Fibroblast of lung (primary cell): Measurements from ENCODE around the gene SGK1. TPM values are rescaled to one million over a fixed set of nuclear protein-coding genes. Genes with fewer than 3 reads are reported as not detected.

Experiments
- DNase-seq, 2 donors: peaks; one replicate each; pipeline versions ENCODE4 v3.0.0 to v3.0.0-alpha.2; 2010; ENCODE audit warnings: low read depth in 2 of 2
- H2AFZ ChIP-seq: 2 replicates; pipeline ENCODE4 v1.5.1; 2012; ENCODE audit warnings: low read length, control low read depth, inconsistent platforms
- H3K27ac ChIP-seq: 2 replicates; pipeline ENCODE4 v1.5.1; 2011; ENCODE audit warnings: low read length, control low read depth; ENCODE audit not compliant: insufficient read depth
- H3K27me3 ChIP-seq: 2 replicates; pipeline ENCODE4 v1.5.1; 2011; ENCODE audit warnings: mild to moderate bottlenecking, low read length; ENCODE audit not compliant: control insufficient read depth, insufficient read depth
- H3K36me3 ChIP-seq: 2 replicates; pipeline ENCODE4 v1.5.1; 2011; ENCODE audit warnings: low read length; ENCODE audit not compliant: control insufficient read depth, insufficient read depth
- H3K4me1 ChIP-seq: 2 replicates; pipeline ENCODE4 v1.5.1; 2011; ENCODE audit warnings: low read length; ENCODE audit not compliant: control insufficient read depth, insufficient read depth; ENCODE audit errors: extremely low read depth
- H3K4me2 ChIP-seq: 2 replicates; pipeline ENCODE4 v1.5.1; 2011; ENCODE audit warnings: low read length, control low read depth; ENCODE audit not compliant: insufficient read depth; ENCODE audit errors: extremely low read depth
- H3K4me3 ChIP-seq, 4 experiments: fragments of 200-600 bp in 1 of 4; sonication (generic) in 1 of 4; replicated peaks in 1 of 4; 2 replicates each; pipeline ENCODE4 v1.5.1; 2011 to 2016; ENCODE audit warnings: low read length in 4 of 4, low read depth in 3 of 4, mild to moderate bottlenecking in 3 of 4, control low read depth in 2 of 4, inconsistent platforms in 1 of 4, mixed read lengths in 1 of 4; ENCODE audit not compliant: insufficient read depth in 1 of 4; ENCODE audit errors: control extremely low read depth in 1 of 4
- H3K79me2 ChIP-seq: 2 replicates; pipeline ENCODE4 v1.5.1; 2012; ENCODE audit warnings: mild to moderate bottlenecking, low read length, inconsistent platforms; ENCODE audit not compliant: control insufficient read depth, insufficient read depth
- H3K9ac ChIP-seq: 2 replicates; pipeline ENCODE4 v1.5.1; 2011; ENCODE audit warnings: mild to moderate bottlenecking, low read length, control low read depth; ENCODE audit not compliant: insufficient read depth
- H3K9me3 ChIP-seq: 2 replicates; pipeline ENCODE4 v1.5.1; 2012; ENCODE audit warnings: low read depth, low read length; ENCODE audit not compliant: control insufficient read depth, insufficient read depth
- H4K20me1 ChIP-seq: 2 replicates; pipeline ENCODE4 v1.5.1; 2011; ENCODE audit warnings: low read length; ENCODE audit not compliant: control insufficient read depth, insufficient read depth; ENCODE audit errors: extremely low read depth
- EZH2 ChIP-seq: IDR thresholded peaks from 2 replicates; pipeline ENCODE4 v1.5.1; 2012; ENCODE audit warnings: low read length, control low read depth, mild to moderate bottlenecking; ENCODE audit errors: missing control alignments
- polyA plus RNA-seq, 2 donors: library from polyadenylated mRNA; depleted of rRNA in 1 of 2; stranded (reverse) in 1 of 2; unstranded in 1 of 2; fragments of >200 nt; gene quantifications; 2 replicates each; pipeline ENCODE4 v1.2.1, GENCODE V29; 2011 to 2012; ENCODE audit warnings: missing spikeins in 1 of 2
- total RNA-seq: library from RNA; depleted of rRNA; stranded (reverse); fragments of >200 nt; gene quantifications from 2 replicates; pipeline ENCODE4 v1.2.1, GENCODE V29; 2014
- TF ChIP-seq, protein P1 (sequence below), 2 donors: IDR thresholded peaks in 1 of 2; conservative IDR thresholded peaks in 1 of 2; 1 replicate in 1 of 2; 2 replicates in 1 of 2; pipeline ENCODE4 v1.5.1; 2011 to 2012; ENCODE audit warnings: low read length in 2 of 2, control low read depth in 1 of 2, inconsistent platforms in 1 of 2, low read depth in 1 of 2, mild to moderate bottlenecking in 1 of 2

SGK1 gene
- total and polyA plus RNA-seq, 2 donors (not counting 1 experiment from before 2014, with no cell fraction given): 132 to 154 TPM

DNA sequence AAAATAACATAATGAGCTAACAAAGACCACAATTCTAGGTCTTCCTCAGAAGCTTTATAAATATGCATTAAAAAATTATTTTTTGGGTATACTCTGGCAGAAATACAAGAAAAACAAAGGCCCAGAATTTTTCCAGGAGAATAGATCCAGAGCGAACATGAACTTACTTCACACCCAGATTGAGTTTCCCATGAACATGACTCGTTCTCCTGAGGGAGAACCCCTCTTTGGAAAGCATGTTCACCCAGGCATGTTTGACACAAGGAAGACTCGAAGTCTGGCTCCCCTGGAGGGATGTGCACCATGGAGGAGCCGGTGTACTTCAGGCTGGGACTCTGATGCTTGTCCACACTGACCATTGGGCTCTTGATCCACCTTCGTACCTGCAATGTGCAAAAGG, 56.1 kb downstream of the SGK1 start:
- no peaks in the 10 kb centered on the region for H4K20me1 ChIP-seq
- no peaks in the 10 kb centered on the region for H3K9me3 ChIP-seq
- H3K27ac ChIP-seq: no peak overlapping the region
- no peak overlapping the region for H3K4me2 ChIP-seq
- no peak overlapping the region for H3K4me3 ChIP-seq
- H3K4me1 ChIP-seq: no peaks in the 10 kb centered on the region
- H3K36me3 ChIP-seq: no peaks in the 10 kb centered on the region
- H3K79me2 ChIP-seq: no peaks in the 10 kb centered on the region
- DNase-seq: no peak
- H3K27me3 ChIP-seq: no peaks in the 10 kb centered on the region
- H2AFZ ChIP-seq: no peak overlapping the region
- H3K9ac ChIP-seq: no peak overlapping the region
- no peak for TF ChIP-seq EZH2
- TF ChIP-seq, protein P1, sequence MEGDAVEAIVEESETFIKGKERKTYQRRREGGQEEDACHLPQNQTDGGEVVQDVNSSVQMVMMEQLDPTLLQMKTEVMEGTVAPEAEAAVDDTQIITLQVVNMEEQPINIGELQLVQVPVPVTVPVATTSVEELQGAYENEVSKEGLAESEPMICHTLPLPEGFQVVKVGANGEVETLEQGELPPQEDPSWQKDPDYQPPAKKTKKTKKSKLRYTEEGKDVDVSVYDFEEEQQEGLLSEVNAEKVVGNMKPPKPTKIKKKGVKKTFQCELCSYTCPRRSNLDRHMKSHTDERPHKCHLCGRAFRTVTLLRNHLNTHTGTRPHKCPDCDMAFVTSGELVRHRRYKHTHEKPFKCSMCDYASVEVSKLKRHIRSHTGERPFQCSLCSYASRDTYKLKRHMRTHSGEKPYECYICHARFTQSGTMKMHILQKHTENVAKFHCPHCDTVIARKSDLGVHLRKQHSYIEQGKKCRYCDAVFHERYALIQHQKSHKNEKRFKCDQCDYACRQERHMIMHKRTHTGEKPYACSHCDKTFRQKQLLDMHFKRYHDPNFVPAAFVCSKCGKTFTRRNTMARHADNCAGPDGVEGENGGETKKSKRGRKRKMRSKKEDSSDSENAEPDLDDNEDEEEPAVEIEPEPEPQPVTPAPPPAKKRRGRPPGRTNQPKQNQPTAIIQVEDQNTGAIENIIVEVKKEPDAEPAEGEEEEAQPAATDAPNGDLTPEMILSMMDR (conservative IDR thresholded peaks at IDR 0.05 in 1 of 2, IDR thresholded peaks at IDR 0.05 in 1 of 2; ENCODE audit: low read depth in 1 of 2, low read length in 2 of 2): no peak

DNA sequence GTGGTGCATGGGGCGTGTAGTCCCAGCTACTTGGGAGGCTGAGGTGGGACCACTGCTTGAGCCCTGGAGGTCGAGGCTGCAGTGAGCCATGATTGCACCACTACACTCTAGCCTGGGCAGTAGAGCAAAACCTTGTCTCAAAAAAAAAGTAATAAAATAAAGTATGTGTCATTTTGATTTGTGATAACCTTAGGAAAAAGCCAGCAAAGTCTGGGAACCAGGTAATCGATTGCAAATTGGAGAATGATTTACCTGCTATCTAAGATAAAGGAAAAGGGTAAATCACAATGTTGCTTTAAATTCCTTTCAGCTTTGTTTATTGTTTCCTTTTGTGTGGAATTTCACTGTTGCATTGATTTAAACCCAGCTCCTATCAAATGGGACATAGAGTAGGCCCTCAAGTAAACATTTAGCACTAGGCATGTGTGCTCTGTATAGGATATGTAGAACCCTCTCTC, 59.0 kb downstream of the SGK1 start:
- DNase-seq: no peak
- no peaks in the 10 kb centered on the region for H3K9me3 ChIP-seq
- H2AFZ ChIP-seq: no peak overlapping the region
- no peaks in the 10 kb centered on the region for H3K36me3 ChIP-seq
- no peaks in the 10 kb centered on the region for H3K79me2 ChIP-seq
- TF ChIP-seq, protein P1 (conservative IDR thresholded peaks at IDR 0.05 in 1 of 2, IDR thresholded peaks at IDR 0.05 in 1 of 2; ENCODE audit: low read depth in 1 of 2, low read length in 2 of 2): no peak
- TF ChIP-seq EZH2: no peak
- H3K4me3 ChIP-seq: no peak overlapping the region
- H3K4me1 ChIP-seq: no peaks in the 10 kb centered on the region
- no peak overlapping the region for H3K9ac ChIP-seq
- no peaks in the 10 kb centered on the region for H3K27me3 ChIP-seq
- no peak overlapping the region for H3K27ac ChIP-seq
- H4K20me1 ChIP-seq: no peaks in the 10 kb centered on the region
- H3K4me2 ChIP-seq: no peak overlapping the region

- no peaks in the 10 kb centered on the region for H3K4me1 ChIP-seq
- no peak overlapping the region for H2AFZ ChIP-seq
- no peak overlapping the region for H3K9ac ChIP-seq
- H3K27me3 ChIP-seq: no peaks in the 10 kb centered on the region
- H3K4me2 ChIP-seq: no peak overlapping the region
- no peak overlapping the region for H3K4me3 ChIP-seq
- no peaks in the 10 kb centered on the region for H3K79me2 ChIP-seq
- H3K27ac ChIP-seq: no peak overlapping the region
- no peak for TF ChIP-seq EZH2
- TF ChIP-seq, protein P1 (conservative IDR thresholded peaks at IDR 0.05 in 1 of 2, IDR thresholded peaks at IDR 0.05 in 1 of 2; ENCODE audit: low read depth in 1 of 2, low read length in 2 of 2): no peak
- no peaks in the 10 kb centered on the region for H3K36me3 ChIP-seq
- no peaks in the 10 kb centered on the region for H3K9me3 ChIP-seq
- H4K20me1 ChIP-seq: no peaks in the 10 kb centered on the region
- DNase-seq: no peak
These were observed 60.4 kb downstream of the SGK1 start for GRCh38 chr6:134257516-134257915.
